Measurements from ENCODE around the gene WDFY1.

The WDFY1 gene

GRCh38 chr2:223936862-223937326 lies 8.2 kb downstream of the WDFY1 start:
- no peak for DNase-seq (ENCODE audit: low spot score)
- TF ChIP-seq CTCF (IDR thresholded peaks at IDR 0.05; ENCODE audit: extremely low read depth, missing control alignments), result no peak

GRCh38 chr2:223935459-223936125 lies 9.5 kb downstream of the WDFY1 start:
- no peak for DNase-seq (ENCODE audit: low spot score)
- no peak for TF ChIP-seq CTCF (IDR thresholded peaks at IDR 0.05; ENCODE audit: extremely low read depth, missing control alignments)

- DNase-seq (ENCODE audit: low spot score), result no peak
- no peak for TF ChIP-seq CTCF (IDR thresholded peaks at IDR 0.05; ENCODE audit: extremely low read depth, missing control alignments)
Observed at GRCh38 chr2:223934870-223935269, 10.3 kb downstream of the WDFY1 start.

GRCh38 chr2:223932816-223933800 lies 12.0 kb downstream of the WDFY1 start:
- TF ChIP-seq CTCF (IDR thresholded peaks at IDR 0.05; ENCODE audit: extremely low read depth, missing control alignments), result no peak

GRCh38 chr2:223930103-223930976 lies 14.8 kb downstream of the WDFY1 start:
- no peak for TF ChIP-seq CTCF (IDR thresholded peaks at IDR 0.05; ENCODE audit: extremely low read depth, missing control alignments)
- no peak for DNase-seq (ENCODE audit: low spot score)

More at GRCh38 chr2:223932816-223933800, 12.0 kb downstream of the WDFY1 start:
- no peak for DNase-seq (ENCODE audit: low spot score)

GRCh38 chr2:223929571-223930102 lies 15.5 kb downstream of the WDFY1 start:
- no peak for DNase-seq (ENCODE audit: low spot score)
- TF ChIP-seq CTCF (IDR thresholded peaks at IDR 0.05; ENCODE audit: extremely low read depth, missing control alignments), result no peak

All from GM20000 (cell line).